ENCODE data around the gene SCN2A. TPM values are rescaled to one million over a fixed set of nuclear protein-coding genes. Genes with fewer than 3 reads are reported as not detected.

Gene SCN2A
- total RNA-seq, 1 experiment from 2014 or later, result 0.39 TPM

DNA sequence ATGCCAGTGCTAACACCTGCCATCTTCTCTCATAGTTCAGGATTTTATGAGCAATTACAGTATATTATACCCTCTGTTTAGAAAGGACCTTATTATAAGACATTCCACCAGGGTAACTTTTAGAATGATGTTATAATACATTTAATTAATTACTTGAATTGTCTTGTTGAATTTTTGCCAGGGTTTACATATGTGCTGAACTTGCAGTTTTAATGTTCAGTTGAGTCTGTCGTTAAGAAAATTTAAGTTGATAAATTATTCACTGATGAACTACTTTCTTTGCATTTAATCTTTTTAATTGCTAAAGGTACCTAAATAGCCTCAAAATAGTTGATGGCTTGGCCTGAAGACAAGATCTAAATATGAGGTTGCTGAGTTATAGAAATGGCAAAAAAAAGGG is 68.1 kb downstream of the SCN2A start:
- Mint-ChIP-seq H3K9me3 (no peaks in the 10 kb centered on the region), H3K4me3 (no peak overlapping the region), H3K36me3 (no peaks in the 10 kb centered on the region), H3K27me3 (ENCODE audit: low read depth) (no peaks in the 10 kb centered on the region), H3K27ac (no peak overlapping the region), H3K4me1 (peaks cover 17% of the 10 kb centered on the region)
- ATAC-seq (no peak), DNase-seq (ENCODE audit: low spot score) (no peak)
- POLR2A ChIA-PET, result no interaction called here
- TF ChIP-seq, protein P1, sequence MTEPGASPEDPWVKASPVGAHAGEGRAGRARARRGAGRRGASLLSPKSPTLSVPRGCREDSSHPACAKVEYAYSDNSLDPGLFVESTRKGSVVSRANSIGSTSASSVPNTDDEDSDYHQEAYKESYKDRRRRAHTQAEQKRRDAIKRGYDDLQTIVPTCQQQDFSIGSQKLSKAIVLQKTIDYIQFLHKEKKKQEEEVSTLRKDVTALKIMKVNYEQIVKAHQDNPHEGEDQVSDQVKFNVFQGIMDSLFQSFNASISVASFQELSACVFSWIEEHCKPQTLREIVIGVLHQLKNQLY (CRISPR knock-in tag; IDR thresholded peaks at IDR 0.05), result no peak
- TF ChIP-seq, protein P2, sequence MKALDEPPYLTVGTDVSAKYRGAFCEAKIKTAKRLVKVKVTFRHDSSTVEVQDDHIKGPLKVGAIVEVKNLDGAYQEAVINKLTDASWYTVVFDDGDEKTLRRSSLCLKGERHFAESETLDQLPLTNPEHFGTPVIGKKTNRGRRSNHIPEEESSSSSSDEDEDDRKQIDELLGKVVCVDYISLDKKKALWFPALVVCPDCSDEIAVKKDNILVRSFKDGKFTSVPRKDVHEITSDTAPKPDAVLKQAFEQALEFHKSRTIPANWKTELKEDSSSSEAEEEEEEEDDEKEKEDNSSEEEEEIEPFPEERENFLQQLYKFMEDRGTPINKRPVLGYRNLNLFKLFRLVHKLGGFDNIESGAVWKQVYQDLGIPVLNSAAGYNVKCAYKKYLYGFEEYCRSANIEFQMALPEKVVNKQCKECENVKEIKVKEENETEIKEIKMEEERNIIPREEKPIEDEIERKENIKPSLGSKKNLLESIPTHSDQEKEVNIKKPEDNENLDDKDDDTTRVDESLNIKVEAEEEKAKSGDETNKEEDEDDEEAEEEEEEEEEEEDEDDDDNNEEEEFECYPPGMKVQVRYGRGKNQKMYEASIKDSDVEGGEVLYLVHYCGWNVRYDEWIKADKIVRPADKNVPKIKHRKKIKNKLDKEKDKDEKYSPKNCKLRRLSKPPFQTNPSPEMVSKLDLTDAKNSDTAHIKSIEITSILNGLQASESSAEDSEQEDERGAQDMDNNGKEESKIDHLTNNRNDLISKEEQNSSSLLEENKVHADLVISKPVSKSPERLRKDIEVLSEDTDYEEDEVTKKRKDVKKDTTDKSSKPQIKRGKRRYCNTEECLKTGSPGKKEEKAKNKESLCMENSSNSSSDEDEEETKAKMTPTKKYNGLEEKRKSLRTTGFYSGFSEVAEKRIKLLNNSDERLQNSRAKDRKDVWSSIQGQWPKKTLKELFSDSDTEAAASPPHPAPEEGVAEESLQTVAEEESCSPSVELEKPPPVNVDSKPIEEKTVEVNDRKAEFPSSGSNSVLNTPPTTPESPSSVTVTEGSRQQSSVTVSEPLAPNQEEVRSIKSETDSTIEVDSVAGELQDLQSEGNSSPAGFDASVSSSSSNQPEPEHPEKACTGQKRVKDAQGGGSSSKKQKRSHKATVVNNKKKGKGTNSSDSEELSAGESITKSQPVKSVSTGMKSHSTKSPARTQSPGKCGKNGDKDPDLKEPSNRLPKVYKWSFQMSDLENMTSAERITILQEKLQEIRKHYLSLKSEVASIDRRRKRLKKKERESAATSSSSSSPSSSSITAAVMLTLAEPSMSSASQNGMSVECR (CRISPR knock-in tag; IDR thresholded peaks at IDR 0.05; ENCODE audit: borderline replicate concordance), result no peak
- TF ChIP-seq, protein P3, sequence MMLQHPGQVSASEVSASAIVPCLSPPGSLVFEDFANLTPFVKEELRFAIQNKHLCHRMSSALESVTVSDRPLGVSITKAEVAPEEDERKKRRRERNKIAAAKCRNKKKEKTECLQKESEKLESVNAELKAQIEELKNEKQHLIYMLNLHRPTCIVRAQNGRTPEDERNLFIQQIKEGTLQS (CRISPR knock-in tag; conservative IDR thresholded peaks at IDR 0.05), result no peak
- no peak for TF ChIP-seq JUN (CRISPR knock-in tag; IDR thresholded peaks at IDR 0.05)
- TF ChIP-seq, protein P4, sequence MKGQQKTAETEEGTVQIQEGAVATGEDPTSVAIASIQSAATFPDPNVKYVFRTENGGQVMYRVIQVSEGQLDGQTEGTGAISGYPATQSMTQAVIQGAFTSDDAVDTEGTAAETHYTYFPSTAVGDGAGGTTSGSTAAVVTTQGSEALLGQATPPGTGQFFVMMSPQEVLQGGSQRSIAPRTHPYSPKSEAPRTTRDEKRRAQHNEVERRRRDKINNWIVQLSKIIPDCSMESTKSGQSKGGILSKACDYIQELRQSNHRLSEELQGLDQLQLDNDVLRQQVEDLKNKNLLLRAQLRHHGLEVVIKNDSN (CRISPR knock-in tag; IDR thresholded peaks at IDR 0.05), result no peak
- TF ChIP-seq, protein P5, sequence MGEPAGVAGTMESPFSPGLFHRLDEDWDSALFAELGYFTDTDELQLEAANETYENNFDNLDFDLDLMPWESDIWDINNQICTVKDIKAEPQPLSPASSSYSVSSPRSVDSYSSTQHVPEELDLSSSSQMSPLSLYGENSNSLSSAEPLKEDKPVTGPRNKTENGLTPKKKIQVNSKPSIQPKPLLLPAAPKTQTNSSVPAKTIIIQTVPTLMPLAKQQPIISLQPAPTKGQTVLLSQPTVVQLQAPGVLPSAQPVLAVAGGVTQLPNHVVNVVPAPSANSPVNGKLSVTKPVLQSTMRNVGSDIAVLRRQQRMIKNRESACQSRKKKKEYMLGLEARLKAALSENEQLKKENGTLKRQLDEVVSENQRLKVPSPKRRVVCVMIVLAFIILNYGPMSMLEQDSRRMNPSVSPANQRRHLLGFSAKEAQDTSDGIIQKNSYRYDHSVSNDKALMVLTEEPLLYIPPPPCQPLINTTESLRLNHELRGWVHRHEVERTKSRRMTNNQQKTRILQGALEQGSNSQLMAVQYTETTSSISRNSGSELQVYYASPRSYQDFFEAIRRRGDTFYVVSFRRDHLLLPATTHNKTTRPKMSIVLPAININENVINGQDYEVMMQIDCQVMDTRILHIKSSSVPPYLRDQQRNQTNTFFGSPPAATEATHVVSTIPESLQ (CRISPR knock-in tag; IDR thresholded peaks at IDR 0.05), result no peak
- CTCF ChIA-PET, result no interaction called here

DNA sequence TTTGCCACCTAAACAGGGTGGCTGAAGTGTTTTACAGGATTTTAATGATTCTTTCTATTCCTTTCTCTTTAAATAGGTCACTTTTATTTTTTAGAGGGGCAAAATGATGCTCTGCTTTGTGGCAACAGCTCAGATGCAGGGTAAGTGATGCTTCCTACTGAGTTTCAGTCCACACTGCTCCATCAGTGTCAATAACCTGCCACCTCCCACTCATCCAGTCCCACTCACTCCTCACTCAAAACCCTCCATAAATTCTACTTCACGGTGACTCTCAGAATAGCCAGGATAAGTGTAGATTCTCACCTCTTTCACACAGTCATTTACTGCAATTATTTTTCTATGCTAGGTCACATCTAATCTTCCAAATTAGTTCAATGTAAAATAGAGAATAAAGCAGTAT is 72.7 kb downstream of the SCN2A start:
- CTCF ChIA-PET, result no interaction called here
- Mint-ChIP-seq H3K27ac (no peak overlapping the region), H3K36me3 (no peaks in the 10 kb centered on the region), H3K4me1 (peaks cover 16% of the 10 kb centered on the region), H3K9me3 (no peaks in the 10 kb centered on the region), H3K27me3 (ENCODE audit: low read depth) (no peaks in the 10 kb centered on the region), H3K4me3 (no peak overlapping the region)
- TF ChIP-seq JUN (CRISPR knock-in tag; IDR thresholded peaks at IDR 0.05) (no peak), CBFB (CRISPR knock-in tag; IDR thresholded peaks at IDR 0.05; ENCODE audit: low read depth) (no peak), FOXJ3 (CRISPR knock-in tag; IDR thresholded peaks at IDR 0.05; ENCODE audit: borderline replicate concordance) (no peak)
- POLR2A ChIA-PET, result no interaction called here
- DNase-seq (ENCODE audit: low spot score) (no peak), ATAC-seq (no peak)

DNA sequence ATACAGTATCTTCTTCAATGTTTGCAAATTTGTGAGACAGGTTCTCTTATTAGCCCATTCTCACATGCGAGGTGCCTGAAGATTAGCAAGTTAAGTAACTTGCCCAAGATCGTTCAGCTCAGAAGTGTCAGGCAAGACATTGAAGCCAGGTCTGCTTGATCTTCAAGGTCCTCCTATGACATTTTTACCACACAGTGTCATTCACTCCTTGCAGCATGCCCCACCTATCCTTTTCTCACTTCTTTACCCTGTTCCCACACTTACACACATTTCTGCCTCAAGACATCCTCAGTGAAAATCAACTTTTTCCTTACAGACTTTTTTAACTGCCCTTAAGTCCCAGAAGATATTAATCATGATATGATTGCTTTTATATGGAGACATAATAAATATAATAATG is 73.8 kb downstream of the SCN2A start:
- ChIA-PET POLR2A (no interaction called here), CTCF (interaction anchor here (0.6 kb wide), 1 partner anchor 18 kb away, joined by 3 read pairs; no protein-coding TSS in a partner anchor)
- DNase-seq (ENCODE audit: low spot score) (no peak), ATAC-seq (no peak)
- H3K27me3 Mint-ChIP-seq (ENCODE audit: low read depth), result no peaks in the 10 kb centered on the region
- no peaks in the 10 kb centered on the region for H3K9me3 Mint-ChIP-seq
- no peak overlapping the region for H3K4me3 Mint-ChIP-seq
- TF ChIP-seq NR3C1 (CRISPR knock-in tag; conservative IDR thresholded peaks at IDR 0.05; ENCODE audit: low read depth), result no peak
- TF ChIP-seq FOXK1 (CRISPR knock-in tag; IDR thresholded peaks at IDR 0.05), result no peak
- no peak for TF ChIP-seq ZNF416 (CRISPR knock-in tag; IDR thresholded peaks at IDR 0.05)
- TF ChIP-seq, protein P2 (CRISPR knock-in tag; IDR thresholded peaks at IDR 0.05; ENCODE audit: borderline replicate concordance), result no peak
- TF ChIP-seq, protein P6, sequence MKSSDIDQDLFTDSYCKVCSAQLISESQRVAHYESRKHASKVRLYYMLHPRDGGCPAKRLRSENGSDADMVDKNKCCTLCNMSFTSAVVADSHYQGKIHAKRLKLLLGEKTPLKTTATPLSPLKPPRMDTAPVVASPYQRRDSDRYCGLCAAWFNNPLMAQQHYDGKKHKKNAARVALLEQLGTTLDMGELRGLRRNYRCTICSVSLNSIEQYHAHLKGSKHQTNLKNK (CRISPR knock-in tag; IDR thresholded peaks at IDR 0.05), result no peak
- TF ChIP-seq RORB (CRISPR knock-in tag; IDR thresholded peaks at IDR 0.05), result no peak
- TF ChIP-seq MYBL2 (CRISPR knock-in tag; IDR thresholded peaks at IDR 0.05), result no peak
- TF ChIP-seq TEAD1 (CRISPR knock-in tag; IDR thresholded peaks at IDR 0.05), result no peak
- TF ChIP-seq, protein P7, sequence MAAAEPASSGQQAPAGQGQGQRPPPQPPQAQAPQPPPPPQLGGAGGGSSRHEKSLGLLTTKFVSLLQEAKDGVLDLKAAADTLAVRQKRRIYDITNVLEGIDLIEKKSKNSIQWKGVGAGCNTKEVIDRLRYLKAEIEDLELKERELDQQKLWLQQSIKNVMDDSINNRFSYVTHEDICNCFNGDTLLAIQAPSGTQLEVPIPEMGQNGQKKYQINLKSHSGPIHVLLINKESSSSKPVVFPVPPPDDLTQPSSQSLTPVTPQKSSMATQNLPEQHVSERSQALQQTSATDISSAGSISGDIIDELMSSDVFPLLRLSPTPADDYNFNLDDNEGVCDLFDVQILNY (CRISPR knock-in tag; IDR thresholded peaks at IDR 0.05), result no peak
- H3K27ac Mint-ChIP-seq, result no peak overlapping the region
- no peaks in the 10 kb centered on the region for H3K36me3 Mint-ChIP-seq
- H3K4me1 Mint-ChIP-seq, result peaks cover 12% of the 10 kb centered on the region

Measured in WTC11 (cell line).